Chondrocyte (in vitro differentiated cells): ENCODE measurements around the gene EZR. TPM values are rescaled to one million over a fixed set of nuclear protein-coding genes. Genes with fewer than 3 reads are reported as not detected.
A peak's percentile ranks its signal among the peaks of the same experiment; 100 is the strongest.
"Not testable (repeated sequence)": the region's sequence is repeated elsewhere in the genome, so short reads cannot be mapped to it uniquely, and the experiment has no call there.

Source experiments
- DNase-seq: peaks from one replicate; pipeline ENCODE4 v3.0.0; 2021; ENCODE audit warnings: mixed read lengths, low spot score
- H3K27ac Mint-ChIP-seq: one replicate; pipeline ENCODE4 v1.8.0; 2021; ENCODE audit warnings: mild to moderate bottlenecking, moderate library complexity, mixed read lengths; ENCODE audit not compliant: unreplicated experiment
- H3K27me3 Mint-ChIP-seq: 2 replicates; pipeline ENCODE4 v1.8.0; 2021; ENCODE audit warnings: low read depth, mixed read lengths
- H3K36me3 Mint-ChIP-seq: 2 replicates; pipeline ENCODE4 v1.8.0; 2021; ENCODE audit warnings: low read depth, mixed read lengths
- H3K4me1 Mint-ChIP-seq: 2 replicates; pipeline ENCODE4 v1.8.0; 2021; ENCODE audit warnings: low read depth, mild to moderate bottlenecking, mixed read lengths
- H3K4me3 Mint-ChIP-seq: one replicate; pipeline ENCODE4 v1.8.0; 2021; ENCODE audit warnings: mild to moderate bottlenecking, moderate library complexity, mixed read lengths; ENCODE audit not compliant: unreplicated experiment
- H3K9me3 Mint-ChIP-seq: 2 replicates; pipeline ENCODE4 v1.8.0; 2021; ENCODE audit warnings: low read depth, mixed read lengths
- CTCF ChIP-seq: fragments of 200-600 bp; sonication (generic); IDR thresholded peaks from 2 replicates; pipeline ENCODE4 v1.5.0; 2021; ENCODE audit warnings: antibody characterized with exemption, mild to moderate bottlenecking, moderate library complexity
- total RNA-seq: library from RNA; stranded (reverse); gene quantifications from 3 replicates; pipeline ENCODE4 v1.2.1, GENCODE V29; 2021

Gene EZR
- total RNA-seq, 1 donor from 2014 or later: 71.5 TPM

- TF ChIP-seq CTCF: no peak
- Mint-ChIP-seq H3K4me3 (no peak overlapping the region), H3K9me3 (no peaks in the 10 kb centered on the region), H3K27me3 (no peaks in the 10 kb centered on the region), H3K4me1 (peaks cover 6% of the 10 kb centered on the region), H3K27ac (no peak overlapping the region), H3K36me3 (no peaks in the 10 kb centered on the region)
- no peak for DNase-seq
Observed at GRCh38 chr6:158840465-158840864, 21.3 kb upstream of the EZR start.

- no peak overlapping the region for H3K27ac Mint-ChIP-seq
- peaks cover 6% of the 10 kb centered on the region for H3K4me1 Mint-ChIP-seq
- no peaks in the 10 kb centered on the region for H3K36me3 Mint-ChIP-seq
- H3K4me3 Mint-ChIP-seq: no peak overlapping the region
- H3K27me3 Mint-ChIP-seq: no peaks in the 10 kb centered on the region
- no peaks in the 10 kb centered on the region for H3K9me3 Mint-ChIP-seq
- DNase-seq: no peak
- TF ChIP-seq CTCF: no peak
Observed at GRCh38 chr6:158839796-158840195, 20.6 kb upstream of the EZR start.

- not testable (repeated sequence) for H3K27ac Mint-ChIP-seq, H3K4me3 Mint-ChIP-seq, DNase-seq, H3K36me3 Mint-ChIP-seq, H3K4me1 Mint-ChIP-seq, H3K27me3 Mint-ChIP-seq, H3K9me3 Mint-ChIP-seq
Observed at GRCh38 chr6:158838790-158839189, 19.6 kb upstream of the EZR start.

GRCh38 chr6:158837684-158838625 lies 18.8 kb upstream of the EZR start:
- Mint-ChIP-seq H3K4me1 (peaks cover 6% of the 10 kb centered on the region), H3K4me3 (no peak overlapping the region), H3K9me3 (no peaks in the 10 kb centered on the region), H3K36me3 (no peaks in the 10 kb centered on the region), H3K27ac (peak overlapping the region; percentile 27), H3K27me3 (no peaks in the 10 kb centered on the region)
- no peak for DNase-seq
- TF ChIP-seq CTCF: no peak

- no peak for TF ChIP-seq CTCF
- DNase-seq: no peak
- H3K27ac Mint-ChIP-seq: no peak overlapping the region
- no peaks in the 10 kb centered on the region for H3K27me3 Mint-ChIP-seq
- no peaks in the 10 kb centered on the region for H3K36me3 Mint-ChIP-seq
- peaks cover 6% of the 10 kb centered on the region for H3K4me1 Mint-ChIP-seq
- no peak overlapping the region for H3K4me3 Mint-ChIP-seq
- H3K9me3 Mint-ChIP-seq: no peaks in the 10 kb centered on the region
Observed at GRCh38 chr6:158836625-158837311, 17.6 kb upstream of the EZR start.
